OCI-LY1 (cell line): ENCODE measurements around the gene ZBTB7C.

ENCODE experiments used
- H2AFZ ChIP-seq: fragments of 200-600 bp; sonication (generic), shearing (Covaris generic); 2 replicates; pipeline ENCODE4 v1.6.0; 2014; ENCODE audit warnings: antibody characterized with exemption, mild to moderate bottlenecking, low read length
- H3F3A ChIP-seq: fragments of 200-600 bp; sonication (generic), shearing (Covaris generic); 2 replicates; pipeline ENCODE4 v1.6.0; 2014; ENCODE audit warnings: mild to moderate bottlenecking, antibody characterized with exemption, low read length, moderate library complexity; ENCODE audit not compliant: insufficient read depth
- H3K27ac ChIP-seq: fragments of 200-600 bp; sonication (generic); 2 replicates; pipeline ENCODE4 v1.5.1; 2014; ENCODE audit warnings: low read length, mixed run types, mild to moderate bottlenecking, low read depth; ENCODE audit not compliant: poor library complexity, severe bottlenecking
- H3K27me3 ChIP-seq: fragments of 200-600 bp; sonication (generic); 2 replicates; pipeline ENCODE4 v1.6.0; 2014; ENCODE audit warnings: antibody characterized with exemption, mild to moderate bottlenecking, low read length, moderate library complexity; ENCODE audit not compliant: insufficient read depth
- H3K36me3 ChIP-seq: fragments of 200-600 bp; sonication (generic); 2 replicates; pipeline ENCODE4 v1.6.1; 2014; ENCODE audit warnings: mild to moderate bottlenecking, antibody characterized with exemption, low read length, moderate library complexity, mixed read lengths; ENCODE audit not compliant: insufficient read depth
- H3K4me1 ChIP-seq: fragments of 200-600 bp; sonication (generic); 2 replicates; pipeline ENCODE4 v1.5.1; 2014; ENCODE audit warnings: mild to moderate bottlenecking, low read length, moderate library complexity; ENCODE audit not compliant: insufficient read depth, severe bottlenecking
- H3K4me2 ChIP-seq: fragments of 200-600 bp; sonication (generic), shearing (Covaris generic); 2 replicates; pipeline ENCODE4 v1.6.1; 2014; ENCODE audit warnings: low read length
- H3K4me3 ChIP-seq: fragments of 200-600 bp; sonication (generic); 2 replicates; pipeline ENCODE4 v1.5.1; 2014; ENCODE audit warnings: low read length, low read depth, mild to moderate bottlenecking, mixed read lengths; ENCODE audit not compliant: poor library complexity, severe bottlenecking
- H3K79me2 ChIP-seq: fragments of 200-600 bp; shearing (Covaris generic); 2 replicates; pipeline ENCODE4 v1.6.1; 2016; ENCODE audit warnings: mixed run types, low read length, mixed read lengths; ENCODE audit not compliant: insufficient read depth
- H3K9ac ChIP-seq: fragments of 200-600 bp; sonication (generic), shearing (Covaris generic); 2 replicates; pipeline ENCODE4 v1.6.1; 2014; ENCODE audit warnings: mild to moderate bottlenecking, low read length, mixed read lengths
- H3K9me2 ChIP-seq: fragments of 200-600 bp; sonication (generic), shearing (Covaris generic); 2 replicates; pipeline ENCODE4 v1.6.1; 2014; ENCODE audit warnings: low read depth, mild to moderate bottlenecking, low read length, mixed read lengths
- H3K9me3 ChIP-seq: fragments of 200-600 bp; shearing (Covaris generic); 2 replicates; pipeline ENCODE4 v1.6.1; 2014; ENCODE audit warnings: low read length, mixed read lengths
- H4K20me1 ChIP-seq: fragments of 200-600 bp; sonication (generic), shearing (Covaris generic); 2 replicates; pipeline ENCODE4 v1.6.0; 2016; ENCODE audit warnings: mild to moderate bottlenecking, low read length; ENCODE audit not compliant: insufficient read depth
- EZH2 ChIP-seq: fragments of 200-600 bp; sonication (generic), shearing (Covaris generic); IDR thresholded peaks from 2 replicates; pipeline ENCODE4 v1.8.0; 2017; ENCODE audit warnings: borderline replicate concordance, mixed run types, mild to moderate bottlenecking, antibody characterized with exemption, low read length, moderate library complexity, mixed read lengths
- TF ChIP-seq, protein P1 (sequence below): fragments of 200-600 bp; sonication (generic), shearing (Covaris generic); IDR thresholded peaks from 2 replicates; pipeline ENCODE4 v1.5.1; 2017; ENCODE audit warnings: mild to moderate bottlenecking, antibody characterized with exemption, low read length, moderate library complexity, mixed read lengths

ZBTB7C gene

DNA sequence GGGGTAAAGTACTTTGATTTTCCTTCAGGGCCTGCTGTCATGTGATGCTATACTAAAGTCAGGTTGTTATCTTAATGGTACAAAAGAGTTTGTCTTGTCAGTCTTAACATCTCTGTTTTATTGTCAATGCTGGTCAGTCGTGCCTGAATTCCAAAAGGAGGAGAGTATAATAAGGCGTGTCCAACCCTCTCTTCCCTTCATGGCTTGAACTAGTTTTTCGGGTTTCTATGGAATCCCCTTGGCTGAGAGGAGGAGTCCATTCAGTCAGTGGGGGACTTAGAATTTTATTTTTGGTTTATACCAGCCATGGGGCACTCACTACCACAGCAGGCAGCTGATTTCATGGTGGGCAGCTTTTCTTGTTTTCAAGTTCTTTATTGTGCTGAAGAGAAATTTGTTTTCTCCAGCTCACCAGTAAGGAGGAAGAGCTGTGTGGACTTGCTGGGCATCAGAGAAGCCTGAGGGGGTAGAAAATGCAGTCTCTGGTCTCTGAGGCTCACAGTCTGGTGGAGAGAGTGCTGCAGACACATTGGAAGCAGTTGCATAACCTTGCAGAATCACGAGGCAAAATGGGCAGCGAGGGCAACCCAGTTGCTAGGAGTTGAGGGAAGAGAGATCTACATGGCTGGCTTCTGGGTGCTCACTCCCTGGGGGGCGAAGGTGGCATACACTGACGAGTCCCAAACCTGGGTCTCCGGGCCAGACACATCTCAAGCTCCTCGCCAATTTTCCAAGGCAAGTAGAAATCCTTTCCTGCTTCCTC is 193.1 kb downstream of the ZBTB7C start:
- Histone ChIP-seq H3K4me1 (no peaks in the 10 kb centered on the region), H3K4me2 (no peak overlapping the region), H3K9me2 (no peaks in the 10 kb centered on the region), H3K27me3 (no peaks in the 10 kb centered on the region), H3K27ac (no peak overlapping the region), H3K36me3 (no peaks in the 10 kb centered on the region), H3K9ac (no peak overlapping the region), H3K4me3 (no peak overlapping the region), H3K9me3 (no peaks in the 10 kb centered on the region), H2AFZ (no peak overlapping the region), H3K79me2 (no peaks in the 10 kb centered on the region), H3F3A (no peaks in the 10 kb centered on the region), H4K20me1 (no peaks in the 10 kb centered on the region)
- TF ChIP-seq, protein P1, sequence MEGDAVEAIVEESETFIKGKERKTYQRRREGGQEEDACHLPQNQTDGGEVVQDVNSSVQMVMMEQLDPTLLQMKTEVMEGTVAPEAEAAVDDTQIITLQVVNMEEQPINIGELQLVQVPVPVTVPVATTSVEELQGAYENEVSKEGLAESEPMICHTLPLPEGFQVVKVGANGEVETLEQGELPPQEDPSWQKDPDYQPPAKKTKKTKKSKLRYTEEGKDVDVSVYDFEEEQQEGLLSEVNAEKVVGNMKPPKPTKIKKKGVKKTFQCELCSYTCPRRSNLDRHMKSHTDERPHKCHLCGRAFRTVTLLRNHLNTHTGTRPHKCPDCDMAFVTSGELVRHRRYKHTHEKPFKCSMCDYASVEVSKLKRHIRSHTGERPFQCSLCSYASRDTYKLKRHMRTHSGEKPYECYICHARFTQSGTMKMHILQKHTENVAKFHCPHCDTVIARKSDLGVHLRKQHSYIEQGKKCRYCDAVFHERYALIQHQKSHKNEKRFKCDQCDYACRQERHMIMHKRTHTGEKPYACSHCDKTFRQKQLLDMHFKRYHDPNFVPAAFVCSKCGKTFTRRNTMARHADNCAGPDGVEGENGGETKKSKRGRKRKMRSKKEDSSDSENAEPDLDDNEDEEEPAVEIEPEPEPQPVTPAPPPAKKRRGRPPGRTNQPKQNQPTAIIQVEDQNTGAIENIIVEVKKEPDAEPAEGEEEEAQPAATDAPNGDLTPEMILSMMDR: no peak
- no peak for TF ChIP-seq EZH2

DNA sequence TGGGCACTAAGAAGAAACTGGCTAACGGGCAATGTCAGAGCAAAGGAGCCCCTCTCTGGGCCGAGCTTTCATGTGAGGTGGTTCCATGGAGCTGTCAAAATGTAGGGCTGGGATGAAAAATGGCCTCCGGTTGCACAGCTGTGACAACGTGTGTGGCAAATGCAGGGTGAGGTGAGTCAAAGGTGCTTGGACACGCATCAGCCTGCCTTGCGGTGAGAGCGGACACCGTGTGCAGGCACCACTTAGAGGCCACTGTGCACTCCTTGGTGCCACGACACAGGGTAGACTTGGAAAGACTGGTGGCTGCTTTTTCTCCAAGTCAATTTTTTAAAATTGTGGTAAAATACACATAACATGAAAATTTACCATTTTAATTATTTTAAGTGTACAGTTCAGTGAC is 195.4 kb downstream of the ZBTB7C start:
- Histone ChIP-seq H3K79me2 (no peaks in the 10 kb centered on the region), H3K27me3 (no peaks in the 10 kb centered on the region)

DNA sequence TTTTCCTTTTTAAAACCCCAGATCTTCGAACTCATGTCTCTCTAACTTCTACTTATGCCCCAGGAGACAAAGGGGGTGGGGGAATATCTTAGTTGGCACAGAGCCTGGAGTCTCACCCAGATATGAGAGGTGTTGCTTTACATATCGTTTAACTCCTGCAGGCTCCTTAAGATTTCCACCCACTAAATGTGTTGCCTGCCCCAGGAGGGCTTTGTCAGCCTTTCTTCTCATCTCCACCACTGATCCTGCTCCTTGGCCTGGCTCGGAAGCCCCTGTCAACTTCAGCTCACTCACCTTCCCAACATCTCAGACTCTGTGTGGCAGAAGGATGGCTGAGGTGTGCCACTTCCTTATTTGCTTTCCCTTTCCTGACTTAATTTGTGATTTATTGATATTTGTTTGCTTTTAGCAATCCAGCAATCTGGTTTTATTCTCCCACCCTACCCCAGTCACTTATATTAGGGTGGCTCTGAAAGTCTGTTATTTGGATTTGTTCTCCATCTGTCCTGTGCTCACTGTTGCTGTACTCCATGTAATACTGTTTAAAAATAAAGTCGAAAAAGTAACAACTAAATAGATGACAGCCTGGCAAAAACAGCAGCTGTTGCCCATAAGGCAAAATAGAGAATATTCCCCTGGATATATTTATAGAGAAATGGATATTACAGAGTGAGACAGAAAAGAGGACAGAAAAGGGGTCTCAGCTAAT is 200.6 kb downstream of the ZBTB7C start:
- no peak overlapping the region for H3K4me2 ChIP-seq
- H3K27ac ChIP-seq: no peak overlapping the region
- no peaks in the 10 kb centered on the region for H4K20me1 ChIP-seq
- H3F3A ChIP-seq: no peaks in the 10 kb centered on the region
- no peaks in the 10 kb centered on the region for H3K79me2 ChIP-seq
- H3K4me3 ChIP-seq: no peak overlapping the region
- no peaks in the 10 kb centered on the region for H3K4me1 ChIP-seq
- H3K36me3 ChIP-seq: no peaks in the 10 kb centered on the region
- no peak overlapping the region for H3K9ac ChIP-seq
- no peaks in the 10 kb centered on the region for H3K9me2 ChIP-seq
- TF ChIP-seq EZH2: no peak
- TF ChIP-seq, protein P1: no peak
- H3K27me3 ChIP-seq: no peaks in the 10 kb centered on the region
- H3K9me3 ChIP-seq: no peaks in the 10 kb centered on the region
- H2AFZ ChIP-seq: no peak overlapping the region

More for the DNA sequence above, 195.4 kb downstream of the ZBTB7C start:
- Histone ChIP-seq H4K20me1 (no peaks in the 10 kb centered on the region), H3K9ac (no peak overlapping the region), H3K4me2 (no peak overlapping the region), H3F3A (no peaks in the 10 kb centered on the region), H3K4me3 (no peak overlapping the region), H3K27ac (no peak overlapping the region), H3K9me3 (no peaks in the 10 kb centered on the region), H3K36me3 (no peaks in the 10 kb centered on the region), H2AFZ (no peak overlapping the region), H3K9me2 (no peaks in the 10 kb centered on the region), H3K4me1 (no peaks in the 10 kb centered on the region)
- TF ChIP-seq, protein P1: no peak
- TF ChIP-seq EZH2: no peak
